HepG2 (cell line): ENCODE results near the gene PCDHGB3. TPM values are rescaled to one million over a fixed set of nuclear protein-coding genes. Genes with fewer than 3 reads are reported as not detected.

Experiments
- ATAC-seq: fragments of 200-7000 bp; cut with Tn5 transposase; 3 replicates; pipeline ENCODE4 v1.9.1; 2020; ENCODE audit warnings: mild to moderate bottlenecking, moderate library complexity
- Bru-seq: library from RNA; stranded (reverse); fragments of 400-500 nt; gene quantifications from one replicate; lab custom pipeline; 2021; lab: Mats Ljungman, UMichigan
- BruChase-seq, 2 experiments: library from RNA; stranded (reverse); fragments of 400-500 nt; gene quantifications; one replicate each; lab custom pipeline; 2021; lab: Mats Ljungman, UMichigan
- BruUV-seq: library from RNA; stranded (reverse); fragments of 400-500 nt; replicated peaks from 2 replicates; lab custom pipeline; 2021; lab: Mats Ljungman, UMichigan
- CTCF ChIA-PET: fragments of 300-600 bp; formaldehyde crosslinking; extraction: SDS; loops from one replicate; lab custom pipeline; 2021; ENCODE audit warnings: low total read pairs, inconsistent platforms, low intra/inter-chr PET ratio; lab: Yijun Ruan, JAX
- POLR2A ChIA-PET: fragments of 350-600 bp; sonication (Branson Sonifier 250); formaldehyde crosslinking; loops from one replicate; lab custom pipeline; 2020; ENCODE audit warnings: antibody characterized with exemption, inconsistent platforms; lab: Yijun Ruan, JAX
- DNase-seq: peaks from one replicate; pipeline ENCODE4 v3.0.0-alpha.2; 2015; ENCODE audit warnings: low spot score
- FAIRE-seq: peaks from 3 replicates; lab custom pipeline; 2011; peaks lifted over from hg19 to GRCh38; lab: Jason Lieb, UNC
- H2AFZ ChIP-seq: one replicate; pipeline ENCODE4 v1.6.1; 2011; ENCODE audit warnings: low read length, inconsistent platforms
- H3K27ac ChIP-seq: fragments of 300-600 bp; 3 replicates; pipeline ENCODE4 v1.8.0; 2011; ENCODE audit warnings: mixed run types, mild to moderate bottlenecking, mixed read lengths, low read length, inconsistent platforms; ENCODE audit not compliant: insufficient read depth; ENCODE audit errors: extremely low read length
- H3K27me3 ChIP-seq, 2 experiments: fragments of 200-600 bp in 1 of 2; 2 replicates in 1 of 2; 3 replicates in 1 of 2; pipeline versions ENCODE4 v1.6.0 to v1.8.0; 2011; ENCODE audit warnings: low read length in 2 of 2, mild to moderate bottlenecking in 2 of 2, moderate library complexity in 2 of 2, inconsistent platforms in 1 of 2; ENCODE audit not compliant: insufficient read depth in 2 of 2, control insufficient read depth in 1 of 2
- H3K36me3 ChIP-seq, 2 experiments: fragments of 200-600 bp in 1 of 2; replicated peaks in 1 of 2; 2 replicates in 1 of 2; 3 replicates in 1 of 2; pipeline versions ENCODE4 v1.5.1 to v1.8.0; 2011; ENCODE audit warnings: low read length in 2 of 2, inconsistent platforms in 1 of 2; ENCODE audit not compliant: insufficient read depth in 2 of 2, control insufficient read depth in 1 of 2
- H3K4me1 ChIP-seq: 2 replicates; pipeline ENCODE4 v1.5.1; 2012; ENCODE audit warnings: low read length, inconsistent platforms; ENCODE audit not compliant: insufficient read depth
- H3K4me2 ChIP-seq: 2 replicates; pipeline ENCODE4 v1.6.0; 2011; ENCODE audit warnings: low read depth, low read length, inconsistent platforms
- H3K4me3 ChIP-seq, 3 experiments: fragments of 200-600 bp in 1 of 3; sonication (generic), shearing (Covaris generic) in 1 of 3; replicated peaks in 1 of 3; 2 replicates each; pipeline ENCODE4 v1.5.1; 2011 to 2016; ENCODE audit warnings: low read length in 3 of 3, inconsistent platforms in 2 of 3, low read depth in 2 of 3, mild to moderate bottlenecking in 2 of 3, control low read depth in 1 of 3, mixed read lengths in 1 of 3; ENCODE audit not compliant: insufficient read depth in 1 of 3
- H3K79me2 ChIP-seq: one replicate; pipeline ENCODE4 v1.6.1; 2011; ENCODE audit warnings: low read length, inconsistent platforms; ENCODE audit not compliant: insufficient read depth
- H3K9ac ChIP-seq: 2 replicates; pipeline ENCODE4 v1.6.0; 2011; ENCODE audit warnings: mild to moderate bottlenecking, low read depth, low read length, inconsistent platforms; ENCODE audit not compliant: insufficient read depth
- H3K9me3 ChIP-seq: 2 replicates; pipeline ENCODE4 v1.5.1; 2012; ENCODE audit warnings: mild to moderate bottlenecking, low read length
- H4K20me1 ChIP-seq: 2 replicates; pipeline ENCODE4 v1.6.0; 2011; ENCODE audit warnings: inconsistent platforms, mild to moderate bottlenecking, low read length, moderate library complexity; ENCODE audit not compliant: insufficient read depth
- HNRNPK ChIP-seq: fragments of 200-400 bp; formaldehyde crosslinking; IDR thresholded peaks from 2 replicates; pipeline ENCODE4 v1.6.1; 2018; ENCODE audit warnings: low read length, low read depth, moderate library complexity, mild to moderate bottlenecking; ENCODE audit not compliant: poor library complexity, severe bottlenecking
- MTA3 ChIP-seq: sonication (generic); formaldehyde crosslinking; IDR thresholded peaks from 2 replicates; pipeline ENCODE4 v1.4.0; 2020; ENCODE audit warnings: missing genetic modification reagents
- PHF20 ChIP-seq: sonication (generic); formaldehyde crosslinking; IDR thresholded peaks from 2 replicates; pipeline ENCODE4 v1.5.0; 2020; ENCODE audit warnings: mild to moderate bottlenecking, missing genetic modification reagents
- SOX6 ChIP-seq, 2 experiments: fragments of 450-650 bp in 1 of 2; sonication (generic) in 1 of 2; formaldehyde crosslinking in 1 of 2; IDR thresholded peaks; 2 replicates each; pipeline versions ENCODE4 v1.4.0 to v1.6.1; 2017 to 2020; ENCODE audit warnings: antibody characterized with exemption in 1 of 2, mild to moderate bottlenecking in 1 of 2, missing genetic modification reagents in 1 of 2
- SPEN ChIP-seq: sonication (generic); formaldehyde crosslinking; IDR thresholded peaks from 2 replicates; pipeline ENCODE4 v1.5.1; 2020; ENCODE audit warnings: low read depth, mild to moderate bottlenecking, missing genetic modification reagents
- TBX2 ChIP-seq: sonication (generic); formaldehyde crosslinking; IDR thresholded peaks from 2 replicates; pipeline ENCODE4 v1.5.0; 2020; ENCODE audit warnings: missing genetic modification reagents, mild to moderate bottlenecking, borderline replicate concordance
- ZFYVE20 ChIP-seq: sonication (generic); formaldehyde crosslinking; IDR thresholded peaks from 2 replicates; pipeline ENCODE4 v1.8.0; 2023; ENCODE audit warnings: low read depth, mild to moderate bottlenecking, moderate library complexity, missing genetic modification reagents, borderline replicate concordance
- WGBS: methylation state at CpG from one replicate; pipeline ENCODE4 v1.1.6; 2017; ENCODE audit warnings: low lambda C conversion rate; 5-methylcytosine and 5-hydroxymethylcytosine counted together
- in situ Hi-C: cut with HindIII; loops from 2 replicates; pipeline ENCODE4 v1.10.0; 2017; ENCODE audit warnings: low pct_unique_long_range_greater_than_20kb; ENCODE audit not compliant: extremely low pct_ligation_motif_present
- intact Hi-C: fragments of 100-400 bp; cut with micrococcal nuclease; formaldehyde crosslinking; loops from one replicate; pipeline ENCODE4 v1.10.0; 2022; ENCODE audit not compliant: unreplicated experiment
- long read RNA-seq, 2 experiments: library from RNA in 1 of 2; library from polyadenylated mRNA in 1 of 2; stranded (forward) in 1 of 2; unstranded in 1 of 2; transcript quantifications; one replicate each; pipeline ENCODE4 v2.0.0, GENCODE V29; 2019 to 2022
- polyA minus RNA-seq, 3 experiments: library from RNA; depleted of rRNA, polyadenylated mRNA; stranded (reverse); fragments of >200 nt; gene quantifications; 2 replicates each; pipeline ENCODE4 v1.2.3, GENCODE V29; 2011; ENCODE audit warnings: low replicate concordance in 1 of 3
- polyA plus RNA-seq, 8 experiments: library from polyadenylated mRNA; depleted of rRNA in 3 of 8; stranded (reverse) in 7 of 8; unstranded in 1 of 8; fragments of >200 nt; fragmentation: Illumina TruSeq in 4 of 8; extraction: Trizol in 4 of 8; gene quantifications; 2 replicates each; pipeline versions ENCODE4 v1.2.1 to v1.2.3, GENCODE V29; 2011 to 2016; ENCODE audit warnings: low read depth in 4 of 8, missing spikeins in 1 of 8, mixed read lengths in 1 of 8; ENCODE audit not compliant: insufficient read depth in 1 of 8
- total RNA-seq, 5 experiments: library from RNA; depleted of rRNA; stranded (reverse); fragments of >200 nt; fragmentation: Illumina TruSeq; extraction: Trizol; gene quantifications; 2 replicates each; pipeline ENCODE4 v1.2.3, GENCODE V29; 2016; ENCODE audit warnings: low read depth in 1 of 5
- TF ChIP-seq, protein P1 (sequence below): sonication (generic); formaldehyde crosslinking; IDR thresholded peaks from 2 replicates; pipeline ENCODE4 v1.4.0; 2020; ENCODE audit warnings: mild to moderate bottlenecking, missing genetic modification reagents
- TF ChIP-seq, protein P2 (sequence below): sonication (generic); formaldehyde crosslinking; IDR thresholded peaks from 2 replicates; pipeline ENCODE4 v1.8.0; 2022; ENCODE audit warnings: mild to moderate bottlenecking, missing genetic modification reagents; ENCODE audit not compliant: insufficient replicate concordance
- TF ChIP-seq, protein P3 (sequence below): sonication (generic); formaldehyde crosslinking; IDR thresholded peaks from 2 replicates; pipeline ENCODE4 v1.4.0; 2020; ENCODE audit warnings: low read depth, mild to moderate bottlenecking, missing genetic modification reagents
- TF ChIP-seq, protein P4 (sequence below): sonication (generic); formaldehyde crosslinking; IDR thresholded peaks from 2 replicates; pipeline ENCODE4 v1.4.0; 2020; ENCODE audit warnings: missing genetic modification reagents

PCDHGB3 gene
- total RNA-seq (2016; rRNA removed; fragmentation: Illumina TruSeq; extraction: Trizol) (0.13 and 0.40 TPM in 2 replicates), polyA plus RNA-seq (2011; rRNA removed) (0.44 and 0.67 TPM in 2 replicates), polyA minus RNA-seq (2011; rRNA and poly(A)+ RNA removed; ENCODE audit: low replicate concordance) (0.37 and 4.3 TPM in 2 replicates), Bru-seq, nascent RNA (percentile 45 among the genes with signal in this experiment), BruChase-seq, experiment 1, labeled RNA remaining after a 6-hour chase (percentile 62 among the genes with signal in this experiment), BruChase-seq, experiment 2, labeled RNA remaining after a 2-hour chase (percentile 60 among the genes with signal in this experiment)
- not detected in 2 replicates for total RNA-seq (2016; cell fraction: cytosol; rRNA removed; fragmentation: Illumina TruSeq; extraction: Trizol; ENCODE audit: low read depth)
- 0.35 TPM in 1 of 2 replicates, not detected in the other for total RNA-seq (2016; cell fraction: insoluble cytoplasmic fraction; rRNA removed; fragmentation: Illumina TruSeq; extraction: Trizol)
- total RNA-seq (2016; cell fraction: membrane; rRNA removed; fragmentation: Illumina TruSeq; extraction: Trizol): 0.06 TPM in 1 of 2 replicates, not detected in the other
- 1.4 and 1.5 TPM in 2 replicates for total RNA-seq (2016; cell fraction: nucleus; rRNA removed; fragmentation: Illumina TruSeq; extraction: Trizol)
- polyA plus RNA-seq (2011; cell fraction: cytosol; rRNA removed): 0.09 and 0.13 TPM in 2 replicates
- 3.2 and 3.3 TPM in 2 replicates for polyA plus RNA-seq (2011; cell fraction: nucleus; rRNA removed)
- 0.13 and 0.20 TPM in 2 replicates for polyA plus RNA-seq (2012)
- polyA plus RNA-seq (2016; cell fraction: cytosol; fragmentation: Illumina TruSeq; extraction: Trizol; ENCODE audit: low read depth): not detected in 2 replicates
- polyA plus RNA-seq (2016; cell fraction: insoluble cytoplasmic fraction; fragmentation: Illumina TruSeq; extraction: Trizol; ENCODE audit: low read depth): not detected in 2 replicates
- not detected in 2 replicates for polyA plus RNA-seq (2016; cell fraction: membrane; fragmentation: Illumina TruSeq; extraction: Trizol; ENCODE audit: low read depth)
- polyA plus RNA-seq (2016; cell fraction: nucleus; fragmentation: Illumina TruSeq; extraction: Trizol; ENCODE audit: insufficient read depth, low read depth): 0.55 and 1.2 TPM in 2 replicates
- polyA minus RNA-seq (2011; cell fraction: cytosol; rRNA and poly(A)+ RNA removed): 0.49 and 0.62 TPM in 2 replicates
- 7.1 and 7.9 TPM in 2 replicates for polyA minus RNA-seq (2011; cell fraction: nucleus; rRNA and poly(A)+ RNA removed)
- long read RNA-seq, experiment 1: 0 reads
- long read RNA-seq, experiment 2: 0 reads

DNA sequence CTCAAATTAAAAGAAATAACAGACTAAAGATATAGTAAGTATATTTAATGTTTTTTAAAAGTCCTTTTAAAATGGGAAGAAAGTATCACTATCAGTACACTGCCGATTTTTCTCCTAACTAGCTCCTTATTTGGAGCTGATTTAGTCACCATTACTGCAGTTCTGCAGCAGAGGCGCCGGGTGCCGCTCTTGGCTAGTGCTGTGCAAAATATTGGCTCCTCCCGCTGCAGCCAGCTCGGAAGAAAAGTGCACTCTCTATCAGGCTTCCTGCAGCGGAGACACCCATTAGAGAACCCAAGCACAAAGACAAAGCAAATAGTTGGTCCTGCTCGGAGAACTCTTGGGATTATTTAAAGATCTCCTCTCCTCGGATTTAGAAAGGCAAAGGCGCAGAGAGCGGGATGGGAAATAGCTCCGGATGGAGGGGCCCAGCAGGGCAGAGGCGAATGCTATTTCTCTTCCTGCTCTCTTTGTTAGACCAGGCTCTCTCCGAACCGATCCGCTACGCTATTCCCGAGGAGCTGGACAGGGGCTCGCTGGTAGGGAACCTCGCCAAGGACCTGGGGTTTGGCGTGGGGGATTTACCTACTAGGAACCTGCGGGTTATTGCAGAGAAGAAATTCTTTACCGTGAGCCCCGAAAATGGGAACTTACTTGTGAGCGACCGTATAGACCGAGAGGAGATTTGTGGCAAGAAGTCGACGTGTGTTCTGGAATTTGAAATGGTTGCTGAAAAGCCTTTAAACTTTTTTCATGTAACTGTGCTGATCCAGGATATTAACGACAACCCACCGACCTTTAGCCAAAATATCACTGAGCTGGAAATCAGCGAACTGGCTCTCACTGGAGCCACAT lies at the start of gene PCDHGB3:
Gene PCDHGB3 (plus strand): TSS at position 249 of the 855 bp plus-strand sequence. CDS start 153 bp downstream, at position 402.
- no peak within 1 kb of the TSS for H3K4me3 ChIP-seq
- CTCF ChIA-PET: no interaction called here
- FAIRE-seq: no peak

More for the DNA sequence above, at the start of gene PCDHGB3:
- H3K9ac ChIP-seq: no peak within 1 kb of the TSS
- H3K36me3 ChIP-seq: no peaks in the 10 kb centered on the region
- H2AFZ ChIP-seq: no peak within 1 kb of the TSS
- H3K79me2 ChIP-seq: no peaks in the 10 kb centered on the region
- H3K9me3 ChIP-seq: peaks cover 56% of the 10 kb centered on the region
- 67% methylated on average over 32 of the region's 32 CpGs for WGBS
- BruUV-seq: no TSS peak
- no peaks in the 10 kb centered on the region for H3K27me3 ChIP-seq
- H3K4me2 ChIP-seq: no peak within 1 kb of the TSS
- DNase-seq (no peak), ATAC-seq (no peak)
- intact Hi-C loops (no loop called here), in situ Hi-C loops (no loop called here)
- no peaks in the 10 kb centered on the region for H3K4me1 ChIP-seq
- H3K27ac ChIP-seq: no peak within 1 kb of the TSS
- POLR2A ChIA-PET: no interaction called here
- TF ChIP-seq MTA3 (CRISPR knock-in tag) (no peak), ZFYVE20 (CRISPR knock-in tag) (no peak), HNRNPK (no peak), SPEN (CRISPR knock-in tag) (no peak), SOX6 (IDR thresholded peaks at IDR 0.05) (no peak), SOX6 (CRISPR knock-in tag; IDR thresholded peaks at IDR 0.05) (no peak), TBX2 (no peak), PHF20 (CRISPR knock-in tag) (no peak)
- TF ChIP-seq, protein P1, sequence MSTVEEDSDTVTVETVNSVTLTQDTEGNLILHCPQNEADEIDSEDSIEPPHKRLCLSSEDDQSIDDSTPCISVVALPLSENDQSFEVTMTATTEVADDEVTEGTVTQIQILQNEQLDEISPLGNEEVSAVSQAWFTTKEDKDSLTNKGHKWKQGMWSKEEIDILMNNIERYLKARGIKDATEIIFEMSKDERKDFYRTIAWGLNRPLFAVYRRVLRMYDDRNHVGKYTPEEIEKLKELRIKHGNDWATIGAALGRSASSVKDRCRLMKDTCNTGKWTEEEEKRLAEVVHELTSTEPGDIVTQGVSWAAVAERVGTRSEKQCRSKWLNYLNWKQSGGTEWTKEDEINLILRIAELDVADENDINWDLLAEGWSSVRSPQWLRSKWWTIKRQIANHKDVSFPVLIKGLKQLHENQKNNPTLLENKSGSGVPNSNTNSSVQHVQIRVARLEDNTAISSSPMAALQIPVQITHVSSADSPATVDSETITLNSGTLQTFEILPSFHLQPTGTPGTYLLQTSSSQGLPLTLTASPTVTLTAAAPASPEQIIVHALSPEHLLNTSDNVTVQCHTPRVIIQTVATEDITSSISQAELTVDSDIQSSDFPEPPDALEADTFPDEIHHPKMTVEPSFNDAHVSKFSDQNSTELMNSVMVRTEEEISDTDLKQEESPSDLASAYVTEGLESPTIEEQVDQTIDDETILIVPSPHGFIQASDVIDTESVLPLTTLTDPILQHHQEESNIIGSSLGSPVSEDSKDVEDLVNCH (CRISPR knock-in tag): no peak
- TF ChIP-seq, protein P2, sequence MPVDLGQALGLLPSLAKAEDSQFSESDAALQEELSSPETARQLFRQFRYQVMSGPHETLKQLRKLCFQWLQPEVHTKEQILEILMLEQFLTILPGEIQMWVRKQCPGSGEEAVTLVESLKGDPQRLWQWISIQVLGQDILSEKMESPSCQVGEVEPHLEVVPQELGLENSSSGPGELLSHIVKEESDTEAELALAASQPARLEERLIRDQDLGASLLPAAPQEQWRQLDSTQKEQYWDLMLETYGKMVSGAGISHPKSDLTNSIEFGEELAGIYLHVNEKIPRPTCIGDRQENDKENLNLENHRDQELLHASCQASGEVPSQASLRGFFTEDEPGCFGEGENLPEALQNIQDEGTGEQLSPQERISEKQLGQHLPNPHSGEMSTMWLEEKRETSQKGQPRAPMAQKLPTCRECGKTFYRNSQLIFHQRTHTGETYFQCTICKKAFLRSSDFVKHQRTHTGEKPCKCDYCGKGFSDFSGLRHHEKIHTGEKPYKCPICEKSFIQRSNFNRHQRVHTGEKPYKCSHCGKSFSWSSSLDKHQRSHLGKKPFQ (CRISPR knock-in tag): no peak
- TF ChIP-seq, protein P3, sequence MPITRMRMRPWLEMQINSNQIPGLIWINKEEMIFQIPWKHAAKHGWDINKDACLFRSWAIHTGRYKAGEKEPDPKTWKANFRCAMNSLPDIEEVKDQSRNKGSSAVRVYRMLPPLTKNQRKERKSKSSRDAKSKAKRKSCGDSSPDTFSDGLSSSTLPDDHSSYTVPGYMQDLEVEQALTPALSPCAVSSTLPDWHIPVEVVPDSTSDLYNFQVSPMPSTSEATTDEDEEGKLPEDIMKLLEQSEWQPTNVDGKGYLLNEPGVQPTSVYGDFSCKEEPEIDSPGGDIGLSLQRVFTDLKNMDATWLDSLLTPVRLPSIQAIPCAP: no peak
- TF ChIP-seq, protein P4, sequence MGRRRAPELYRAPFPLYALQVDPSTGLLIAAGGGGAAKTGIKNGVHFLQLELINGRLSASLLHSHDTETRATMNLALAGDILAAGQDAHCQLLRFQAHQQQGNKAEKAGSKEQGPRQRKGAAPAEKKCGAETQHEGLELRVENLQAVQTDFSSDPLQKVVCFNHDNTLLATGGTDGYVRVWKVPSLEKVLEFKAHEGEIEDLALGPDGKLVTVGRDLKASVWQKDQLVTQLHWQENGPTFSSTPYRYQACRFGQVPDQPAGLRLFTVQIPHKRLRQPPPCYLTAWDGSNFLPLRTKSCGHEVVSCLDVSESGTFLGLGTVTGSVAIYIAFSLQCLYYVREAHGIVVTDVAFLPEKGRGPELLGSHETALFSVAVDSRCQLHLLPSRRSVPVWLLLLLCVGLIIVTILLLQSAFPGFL (CRISPR knock-in tag): no peak
- H4K20me1 ChIP-seq: no peaks in the 10 kb centered on the region
